WTC11 (cell line): Measurements from ENCODE around the gene DEPDC5. TPM values are rescaled to one million over a fixed set of nuclear protein-coding genes. Genes with fewer than 3 reads are reported as not detected.
A peak's percentile ranks its signal among the peaks of the same experiment; 100 is the strongest.

ENCODE experiments used
- ATAC-seq: fragments of 200-7000 bp; cut with Tn5 transposase; 2 replicates; pipeline ENCODE4 v1.10.0; 2021; ENCODE audit warnings: mild to moderate bottlenecking, moderate library complexity
- CTCF ChIA-PET: fragments of 300-600 bp; sonication (Branson Sonifier 250); formaldehyde crosslinking; loops from one replicate; lab custom pipeline; 2021; ENCODE audit warnings: antibody characterized with exemption; lab: Charles Lee
- POLR2A ChIA-PET: fragments of 350-600 bp; sonication (Branson Sonifier 250); formaldehyde crosslinking; loops from one replicate; lab custom pipeline; 2021; ENCODE audit warnings: antibody characterized with exemption; lab: Charles Lee
- DNase-seq: peaks from one replicate; pipeline ENCODE4 v3.0.0; 2021; ENCODE audit warnings: low spot score
- H3K27ac Mint-ChIP-seq: 2 replicates; pipeline ENCODE4 v1.8.0; 2021; ENCODE audit warnings: mixed read lengths
- H3K27me3 Mint-ChIP-seq: 2 replicates; pipeline ENCODE4 v1.8.0; 2021; ENCODE audit warnings: low read depth, mild to moderate bottlenecking, moderate library complexity, mixed read lengths
- H3K36me3 Mint-ChIP-seq: 2 replicates; pipeline ENCODE4 v1.8.0; 2021; ENCODE audit warnings: mixed read lengths
- H3K4me1 Mint-ChIP-seq: 2 replicates; pipeline ENCODE4 v1.8.0; 2022; ENCODE audit warnings: mixed read lengths
- H3K4me3 Mint-ChIP-seq: 2 replicates; pipeline ENCODE4 v1.8.0; 2021; ENCODE audit warnings: mild to moderate bottlenecking, moderate library complexity, mixed read lengths
- H3K9me3 Mint-ChIP-seq: 2 replicates; pipeline ENCODE4 v1.8.0; 2021; ENCODE audit warnings: mixed read lengths
- AR ChIP-seq: fragments of 250-450 bp; sonication (Bioruptor Pico); IDR thresholded peaks from 2 replicates; pipeline ENCODE4 v1.9.0; 2021; ENCODE audit warnings: mild to moderate bottlenecking
- CBFB ChIP-seq: sonication (generic); formaldehyde crosslinking; IDR thresholded peaks from 2 replicates; pipeline ENCODE4 v1.8.1; 2022; ENCODE audit warnings: mild to moderate bottlenecking, low read depth, missing genetic modification reagents
- CDX4 ChIP-seq: fragments of 250-450 bp; sonication (Bioruptor Pico); IDR thresholded peaks from 2 replicates; pipeline ENCODE4 v1.9.0; 2021; ENCODE audit warnings: moderate library complexity, mild to moderate bottlenecking, inconsistent platforms, borderline replicate concordance
- E2F5 ChIP-seq: sonication (generic); formaldehyde crosslinking; IDR thresholded peaks from 2 replicates; pipeline ENCODE4 v1.8.1; 2022; ENCODE audit warnings: mild to moderate bottlenecking, moderate library complexity, missing genetic modification reagents
- ELF4 ChIP-seq: sonication (generic); formaldehyde crosslinking; IDR thresholded peaks from 2 replicates; pipeline ENCODE4 v1.8.1; 2022; ENCODE audit warnings: low read depth, mild to moderate bottlenecking, moderate library complexity, missing genetic modification reagents
- GRHL2 ChIP-seq: fragments of 250-450 bp; sonication (Bioruptor Pico); IDR thresholded peaks from 2 replicates; pipeline ENCODE4 v1.8.0; 2022; ENCODE audit warnings: mild to moderate bottlenecking, moderate library complexity; ENCODE audit not compliant: insufficient replicate concordance, severe bottlenecking
- HMGA2 ChIP-seq: fragments of 250-450 bp; sonication (Bioruptor Pico); IDR thresholded peaks from 2 replicates; pipeline ENCODE4 v1.4.0; 2021; ENCODE audit warnings: mild to moderate bottlenecking, moderate library complexity
- HMGXB4 ChIP-seq: sonication (generic); formaldehyde crosslinking; IDR thresholded peaks from 2 replicates; pipeline ENCODE4 v1.8.1; 2023; ENCODE audit warnings: mild to moderate bottlenecking, moderate library complexity, missing genetic modification reagents
- IRF2 ChIP-seq: sonication (generic); formaldehyde crosslinking; IDR thresholded peaks from 2 replicates; pipeline ENCODE4 v1.8.0; 2022; ENCODE audit warnings: low read depth, missing genetic modification reagents, borderline replicate concordance
- MAX ChIP-seq: sonication (generic); formaldehyde crosslinking; IDR thresholded peaks from 2 replicates; pipeline ENCODE4 v1.8.0; 2022; ENCODE audit warnings: mild to moderate bottlenecking, missing genetic modification reagents
- MXD4 ChIP-seq: fragments of 250-450 bp; sonication (Bioruptor Pico); IDR thresholded peaks from 2 replicates; pipeline ENCODE4 v1.8.0; 2021; ENCODE audit warnings: mild to moderate bottlenecking, moderate library complexity, borderline replicate concordance
- NFATC4 ChIP-seq: fragments of 250-450 bp; sonication (Bioruptor Pico); IDR thresholded peaks from 2 replicates; pipeline ENCODE4 v1.9.0; 2021; ENCODE audit warnings: mild to moderate bottlenecking
- NFYB ChIP-seq: sonication (generic); formaldehyde crosslinking; conservative IDR thresholded peaks from 2 replicates; pipeline ENCODE4 v1.8.0; 2022; ENCODE audit warnings: low read depth, missing genetic modification reagents
- RORB ChIP-seq: fragments of 250-450 bp; sonication (Bioruptor Pico); IDR thresholded peaks from 2 replicates; pipeline ENCODE4 v1.9.0; 2021; ENCODE audit warnings: mild to moderate bottlenecking
- SMAD3 ChIP-seq: sonication (generic); formaldehyde crosslinking; IDR thresholded peaks from 2 replicates; pipeline ENCODE4 v1.8.0; 2022; ENCODE audit warnings: missing genetic modification reagents, mild to moderate bottlenecking, borderline replicate concordance
- SP1 ChIP-seq: sonication (generic); formaldehyde crosslinking; conservative IDR thresholded peaks from 2 replicates; pipeline ENCODE4 v1.8.1; 2022; ENCODE audit warnings: missing genetic modification reagents
- TP53 ChIP-seq: sonication (generic); formaldehyde crosslinking; IDR thresholded peaks from 2 replicates; pipeline ENCODE4 v1.8.1; 2023; ENCODE audit warnings: mild to moderate bottlenecking, missing genetic modification reagents
- ZNF232 ChIP-seq: sonication (generic); formaldehyde crosslinking; IDR thresholded peaks from 2 replicates; pipeline ENCODE4 v1.8.0; 2022; ENCODE audit warnings: mild to moderate bottlenecking, missing genetic modification reagents
- ZNF281 ChIP-seq: sonication (generic); formaldehyde crosslinking; IDR thresholded peaks from 2 replicates; pipeline ENCODE4 v1.8.0; 2023; ENCODE audit warnings: mild to moderate bottlenecking, missing genetic modification reagents
- ZNF671 ChIP-seq: fragments of 250-450 bp; sonication (Bioruptor Pico); IDR thresholded peaks from 2 replicates; pipeline ENCODE4 v1.8.0; 2021; ENCODE audit warnings: mild to moderate bottlenecking
- ZSCAN18 ChIP-seq: fragments of 250-450 bp; sonication (Bioruptor Pico); IDR thresholded peaks from 2 replicates; pipeline ENCODE4 v2.1.2; 2022; ENCODE audit warnings: mild to moderate bottlenecking, moderate library complexity
- total RNA-seq: library from RNA; stranded (reverse); gene quantifications from 3 replicates; pipeline ENCODE4 v1.2.3, GENCODE V29; 2021

DEPDC5 gene
- total RNA-seq, 1 experiment from 2014 or later: 40.5 TPM

GRCh38 chr22:31825513-31825912 lies 71.7 kb downstream of the DEPDC5 start:
- Mint-ChIP-seq H3K4me3 (no peak overlapping the region), H3K9me3 (no peaks in the 10 kb centered on the region), H3K4me1 (no peaks in the 10 kb centered on the region), H3K27me3 (no peaks in the 10 kb centered on the region), H3K36me3 (peaks cover 33% of the 10 kb centered on the region), H3K27ac (no peak overlapping the region)
- CTCF ChIA-PET: no interaction called here
- DNase-seq: no peak
- POLR2A ChIA-PET: no interaction called here
- no peak for ATAC-seq
- TF ChIP-seq NFATC4 (CRISPR knock-in tag): no peak
- TF ChIP-seq RORB (CRISPR knock-in tag): no peak
- TF ChIP-seq NFYB: no peak
- no peak for TF ChIP-seq AR
- TF ChIP-seq ZSCAN18 (CRISPR knock-in tag): no peak
- TF ChIP-seq HMGXB4 (CRISPR knock-in tag): no peak
- TF ChIP-seq TP53 (CRISPR knock-in tag): no peak
- TF ChIP-seq ELF4 (CRISPR knock-in tag): no peak

GRCh38 chr22:31826443-31826842 lies 72.6 kb downstream of the DEPDC5 start:
- H3K36me3 Mint-ChIP-seq: peaks cover 23% of the 10 kb centered on the region
- POLR2A ChIA-PET: no interaction called here

GRCh38 chr22:31828739-31829138 lies 74.9 kb downstream of the DEPDC5 start:
- H3K27ac Mint-ChIP-seq: no peak overlapping the region
- no peak overlapping the region for H3K4me3 Mint-ChIP-seq
- no peaks in the 10 kb centered on the region for H3K4me1 Mint-ChIP-seq
- H3K27me3 Mint-ChIP-seq: no peaks in the 10 kb centered on the region
- ATAC-seq: no peak
- ChIA-PET POLR2A (no interaction called here), CTCF (interaction anchor here (0.8 kb wide), 1 partner anchor 141 kb away, joined by 3 read pairs; no protein-coding TSS in a partner anchor)
- H3K9me3 Mint-ChIP-seq: no peaks in the 10 kb centered on the region
- peaks cover 12% of the 10 kb centered on the region for H3K36me3 Mint-ChIP-seq
- DNase-seq: no peak
- TF ChIP-seq SP1 (no peak), MXD4 (CRISPR knock-in tag) (no peak), HMGXB4 (CRISPR knock-in tag) (no peak), HMGA2 (no peak), ZNF671 (CRISPR knock-in tag) (no peak), ZNF281 (CRISPR knock-in tag) (no peak), MAX (CRISPR knock-in tag) (no peak), CDX4 (CRISPR knock-in tag) (no peak), E2F5 (CRISPR knock-in tag) (no peak), CBFB (CRISPR knock-in tag) (no peak), GRHL2 (CRISPR knock-in tag) (no peak), SMAD3 (CRISPR knock-in tag) (no peak), IRF2 (no peak), NFATC4 (CRISPR knock-in tag) (no peak)

More at GRCh38 chr22:31826443-31826842, 72.6 kb downstream of the DEPDC5 start:
- DNase-seq: no peak
- no peak for ATAC-seq
- H3K4me3 Mint-ChIP-seq: no peak overlapping the region
- H3K4me1 Mint-ChIP-seq: no peaks in the 10 kb centered on the region
- no peaks in the 10 kb centered on the region for H3K9me3 Mint-ChIP-seq
- no peak for TF ChIP-seq ZNF232 (CRISPR knock-in tag)
- 0 out of 2 replicates have a peak overlapping the region, but pooled peaks have one; percentile 17 for H3K27ac Mint-ChIP-seq
- H3K27me3 Mint-ChIP-seq: no peaks in the 10 kb centered on the region
- CTCF ChIA-PET: interaction anchor here (0.7 kb wide), 1 partner anchor 127 kb away, joined by 3 read pairs; no protein-coding TSS in a partner anchor
